ENCODE measurements around the gene RIN1. TPM values are rescaled to one million over a fixed set of nuclear protein-coding genes. Genes with fewer than 3 reads are reported as not detected.

The RIN1 gene
- total RNA-seq, 4 donors from 2014 or later = 3.8 to 9.3 (median 4.7) TPM

DNA sequence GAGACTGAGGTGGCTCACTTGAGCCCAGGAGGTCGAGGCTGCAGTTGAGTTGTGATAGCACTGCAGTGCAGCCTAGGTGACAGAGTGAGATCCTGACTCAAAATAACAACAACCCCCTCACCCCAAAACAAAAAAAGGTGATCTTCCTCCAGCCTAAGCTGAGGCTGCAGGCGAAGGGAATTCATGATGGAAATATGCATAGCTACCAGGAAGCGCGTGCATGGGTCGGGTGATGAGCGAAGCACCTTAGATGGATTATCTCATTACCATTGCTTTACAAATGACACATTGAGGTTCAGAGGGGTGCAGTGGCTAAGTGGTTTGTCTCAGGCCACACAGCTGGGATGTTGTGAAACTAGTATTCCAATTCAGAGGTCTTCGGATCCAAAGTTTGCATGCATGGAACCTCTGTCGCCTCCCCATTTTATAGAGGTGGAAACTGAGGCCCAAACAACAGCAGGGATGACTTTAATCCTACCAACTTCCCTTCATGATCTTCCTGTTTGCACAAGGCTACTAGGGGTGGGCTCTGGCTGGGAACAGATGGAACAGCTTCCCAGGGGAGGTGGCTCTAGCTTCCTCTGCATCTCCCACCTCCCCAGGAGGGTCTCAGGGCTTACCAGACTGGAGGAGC lies 30.7 kb upstream of the RIN1 start:
- no peak overlapping the region for H3K4me3 ChIP-seq
- TF ChIP-seq POLR2A (IDR thresholded peaks at IDR 0.05) (no peak), POLR2AphosphoS5 (IDR thresholded peaks at IDR 0.05) (no peak), EP300 (IDR thresholded peaks at IDR 0.05) (no peak), CTCF (IDR thresholded peaks at IDR 0.05) (no peak)
- H3K9me3 ChIP-seq = no peaks in the 10 kb centered on the region
- H3K36me3 ChIP-seq = no peaks in the 10 kb centered on the region
- peaks cover 0 to 20% (median 4%) of the 10 kb centered on the region in 3 donors for H3K4me1 ChIP-seq
- peaks cover 8% of the 10 kb centered on the region for H3K27me3 ChIP-seq
- H3K27ac ChIP-seq = no peak overlapping the region
- no peak for ATAC-seq
- 94% methylated on average over 6 of the region's 8 CpGs; no CpG with 5 or more reads in 1 of the 2 donors for WGBS, 2 donors (ENCODE audit: low coverage in 1 of 2)

GRCh38 chr11:66365711-66366619 lies 29.7 kb upstream of the RIN1 start:
- peaks cover 0 to 10% (median 2%) of the 10 kb centered on the region in 3 donors for H3K4me1 ChIP-seq
- H3K4me3 ChIP-seq = no peak overlapping the region
- no peak overlapping the region for H3K27ac ChIP-seq
- WGBS, 2 donors (ENCODE audit: low coverage in 1 of 2) = 51% methylated on average over 5 of the region's 14 CpGs; no CpG with 5 or more reads in 1 of the 2 donors
- no peak for ATAC-seq
- no peaks in the 10 kb centered on the region for H3K27me3 ChIP-seq
- no peaks in the 10 kb centered on the region for H3K9me3 ChIP-seq
- H3K36me3 ChIP-seq = no peaks in the 10 kb centered on the region
- TF ChIP-seq EP300 (IDR thresholded peaks at IDR 0.05) = no peak
- TF ChIP-seq CTCF (IDR thresholded peaks at IDR 0.05) = no peak
- no peak for TF ChIP-seq POLR2A (IDR thresholded peaks at IDR 0.05)
- TF ChIP-seq POLR2AphosphoS5 (IDR thresholded peaks at IDR 0.05) = no peak

- Histone ChIP-seq H3K27ac (no peak overlapping the region), H3K4me3 (no peak overlapping the region), H3K36me3 (no peaks in the 10 kb centered on the region), H3K27me3 (no peaks in the 10 kb centered on the region), H3K9me3 (no peaks in the 10 kb centered on the region), H3K4me1 (peaks cover 0 to 4% (median 0%) of the 10 kb centered on the region in 3 donors)
- TF ChIP-seq POLR2AphosphoS5 (IDR thresholded peaks at IDR 0.05) = no peak
- 90 to 100% methylated on average over 2 to 3 of the region's 6 CpGs for WGBS, 2 donors (ENCODE audit: low coverage in 1 of 2)
- ATAC-seq = no peak
These were observed 28.9 kb upstream of the RIN1 start for GRCh38 chr11:66365166-66365565.

DNA sequence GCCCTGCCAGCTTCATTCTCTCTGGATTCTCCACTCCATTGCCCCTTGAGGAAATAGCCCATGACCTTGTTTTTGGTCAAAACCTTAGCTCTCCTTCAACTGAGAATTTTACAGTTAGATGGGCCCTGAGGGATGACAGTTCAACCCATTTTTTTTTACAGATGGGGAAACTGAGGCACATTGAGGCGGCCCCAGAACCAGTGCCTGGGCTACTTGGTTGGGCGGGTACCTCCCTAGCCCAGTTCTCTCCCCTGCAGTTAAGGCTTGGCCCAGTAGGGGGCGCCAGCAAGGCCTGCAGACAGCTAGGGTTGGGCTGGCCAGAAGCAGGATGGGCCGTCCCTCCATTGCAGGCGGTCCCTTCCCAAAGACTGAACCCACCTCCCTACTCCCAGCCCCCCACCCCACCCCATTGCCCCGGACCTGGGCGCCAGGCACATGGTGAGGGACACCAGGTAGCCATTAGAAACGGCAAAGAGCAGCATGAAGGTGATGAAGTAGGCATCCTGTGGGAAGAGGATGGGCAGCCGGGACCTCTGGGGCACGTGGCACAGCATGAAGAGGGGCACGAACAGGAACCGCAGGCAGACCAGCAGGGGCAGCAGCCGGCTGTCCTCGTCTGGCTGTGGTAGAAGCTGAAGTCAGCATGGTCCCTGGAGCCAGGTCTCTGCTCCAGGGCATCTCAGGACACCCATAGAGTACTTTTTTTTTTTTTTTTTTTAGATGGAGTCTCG lies 27.7 kb upstream of the RIN1 start:
- no peak for ATAC-seq
- no peaks in the 10 kb centered on the region for H3K4me1 ChIP-seq
- H3K27me3 ChIP-seq = no peaks in the 10 kb centered on the region
- no peaks in the 10 kb centered on the region for H3K9me3 ChIP-seq
- TF ChIP-seq CTCF (IDR thresholded peaks at IDR 0.05) = peak in 1 of 4 experiments; percentile 46
- TF ChIP-seq POLR2A (IDR thresholded peaks at IDR 0.05) = no peak
- no peaks in the 10 kb centered on the region for H3K36me3 ChIP-seq
- H3K27ac ChIP-seq = no peak overlapping the region
- H3K4me3 ChIP-seq = no peak overlapping the region
- 60 to 65% methylated on average over 5 to 8 of the region's 15 CpGs for WGBS, 2 donors (ENCODE audit: low coverage in 1 of 2)

GRCh38 chr11:66363187-66363601 lies 27.0 kb upstream of the RIN1 start:
- peak; percentile 40 for ATAC-seq
- Histone ChIP-seq H3K4me3 (no peak overlapping the region), H3K9me3 (no peaks in the 10 kb centered on the region), H3K36me3 (no peaks in the 10 kb centered on the region), H3K4me1 (no peaks in the 10 kb centered on the region), H3K27me3 (no peaks in the 10 kb centered on the region), H3K27ac (no peak overlapping the region)
- 90% methylated on average over 5 of the region's 14 CpGs; no CpG with 5 or more reads in 1 of the 2 donors for WGBS, 2 donors (ENCODE audit: low coverage in 1 of 2)
- TF ChIP-seq CTCF (IDR thresholded peaks at IDR 0.05) (no peak), POLR2A (IDR thresholded peaks at IDR 0.05) (no peak), POLR2AphosphoS5 (IDR thresholded peaks at IDR 0.05) (no peak)
